SKM-1 (cell line): ENCODE results near the gene POFUT2.

ENCODE experiments used
- DNase-seq: peaks from one replicate; lab custom pipeline; 2025; ENCODE audit not compliant: unreplicated experiment; lab: John Stamatoyannopoulos, UW

Gene POFUT2

GRCh38 chr21:45299026-45299863 lies 11.6 kb upstream of the POFUT2 start:
- DNase-seq = no peak

- DNase-seq = no peak
Measured at GRCh38 chr21:45297869-45298268, 10.2 kb upstream of the POFUT2 start.

DNA sequence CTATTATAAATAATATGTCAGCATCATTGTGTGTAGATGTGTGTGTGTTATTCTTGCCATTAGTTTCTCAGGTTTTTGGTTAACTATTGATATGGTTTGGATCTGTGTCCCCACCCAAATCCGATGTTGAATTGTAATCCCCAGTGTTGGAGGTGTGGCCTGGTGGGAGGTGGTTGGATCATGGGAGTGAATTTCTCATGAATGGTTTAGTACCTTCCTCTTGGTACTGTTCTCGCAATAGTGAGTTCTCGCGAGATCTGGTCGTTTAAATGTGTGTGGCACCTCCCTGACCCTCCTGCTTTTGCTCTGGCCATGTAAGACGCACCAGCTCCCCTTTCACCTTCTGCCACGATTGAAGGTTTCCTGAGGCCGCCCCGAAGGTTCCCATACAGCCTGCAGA lies 9.6 kb upstream of the POFUT2 start:
- DNase-seq = no peak

DNA sequence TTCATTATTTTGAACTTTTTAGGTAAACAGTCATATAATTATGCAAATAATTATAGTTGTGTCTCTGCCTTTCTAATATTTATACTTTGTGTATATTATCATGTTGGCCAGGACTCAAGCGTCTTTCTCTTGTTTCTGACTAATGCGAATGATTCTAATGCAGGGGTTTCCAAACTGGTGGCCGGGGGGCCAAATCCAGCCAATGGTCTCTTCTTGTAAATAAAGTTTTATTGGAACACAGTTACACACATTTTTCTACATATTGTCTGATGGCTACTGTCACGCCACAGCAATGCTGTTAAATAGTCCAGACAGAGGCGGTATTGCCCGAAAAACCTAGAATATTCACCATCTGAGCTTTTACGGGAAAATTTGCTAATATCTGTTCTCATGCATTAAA lies 8.9 kb upstream of the POFUT2 start:
- no peak for DNase-seq

- no peak for DNase-seq
Measured at GRCh38 chr21:45295576-45296365, 8.1 kb upstream of the POFUT2 start.

DNA sequence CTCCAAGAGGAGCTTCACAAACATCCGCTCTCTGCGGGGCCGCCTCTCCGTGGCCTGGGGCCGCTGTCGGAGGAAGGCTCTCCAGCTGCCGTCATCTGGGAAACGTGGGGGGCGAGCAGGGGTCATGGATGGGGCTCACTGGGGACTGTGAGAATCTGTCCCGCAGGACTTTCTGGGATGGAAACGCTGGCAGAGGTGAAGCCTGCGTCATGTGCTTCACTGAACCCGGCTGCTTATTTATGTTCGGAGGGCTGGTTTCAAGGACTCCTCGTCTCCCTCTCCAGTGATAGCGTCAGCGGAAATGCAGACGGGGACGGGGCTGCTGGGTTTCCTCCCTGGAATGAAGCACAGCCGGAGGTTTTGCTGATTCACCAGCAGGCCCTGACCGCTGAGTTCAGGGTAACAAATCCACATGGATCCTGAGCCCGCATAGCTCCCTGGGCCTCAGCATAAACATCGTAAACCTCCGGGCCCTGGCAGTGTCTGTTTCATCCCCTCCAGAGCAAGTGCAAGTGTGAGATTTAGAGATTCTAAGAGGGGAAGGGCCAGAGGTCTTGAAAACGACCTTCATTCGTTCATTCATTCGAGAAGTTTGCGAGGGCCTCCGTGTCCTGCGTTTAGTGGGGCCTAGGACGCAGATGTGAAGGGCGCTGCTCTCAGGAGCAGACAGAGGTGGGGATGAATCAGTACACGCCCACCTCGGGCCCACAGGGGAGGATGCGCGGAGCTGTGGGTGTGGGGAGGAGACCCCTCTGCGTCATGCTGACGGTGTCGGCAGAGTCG lies 7.0 kb upstream of the POFUT2 start:
- DNase-seq = no peak

DNA sequence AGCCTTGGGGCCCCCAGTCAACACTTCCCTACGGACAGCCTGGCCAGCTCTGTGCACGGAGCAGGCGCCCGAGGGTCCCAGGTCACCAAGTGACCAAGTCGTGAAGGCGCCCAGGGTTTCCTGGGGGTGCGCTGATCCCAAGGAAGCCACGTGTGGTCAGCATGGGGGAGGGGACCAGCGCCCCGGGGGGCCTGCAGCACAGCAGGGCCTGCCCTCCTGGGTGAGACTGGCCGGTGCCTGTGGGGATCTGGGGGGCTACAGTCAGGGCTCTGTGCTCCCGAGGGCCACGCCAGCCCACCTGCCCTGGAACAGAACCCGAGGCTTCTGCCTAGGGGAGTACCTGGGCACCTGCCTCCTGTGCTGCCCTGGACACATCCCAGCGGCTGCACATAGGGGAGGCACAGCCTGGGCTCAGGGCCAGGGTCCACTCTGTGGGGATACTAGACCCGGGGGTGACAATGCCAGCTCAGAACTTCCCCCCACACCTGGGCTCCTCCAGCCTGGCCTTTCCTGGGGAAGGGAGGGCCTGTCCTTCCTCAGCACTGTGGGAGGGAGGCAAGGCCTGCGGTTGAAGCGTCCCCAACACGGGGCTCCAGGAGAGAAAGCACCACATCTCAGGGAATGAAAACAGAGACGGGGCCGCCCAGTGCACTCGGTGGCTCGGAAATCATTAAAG lies 6.2 kb upstream of the POFUT2 start:
- DNase-seq = no peak

- DNase-seq = no peak
Measured at GRCh38 chr21:45293220-45293725, 5.6 kb upstream of the POFUT2 start.

- peak; percentile 79 for DNase-seq
Measured at GRCh38 chr21:45292399-45293219, 4.9 kb upstream of the POFUT2 start.

DNA sequence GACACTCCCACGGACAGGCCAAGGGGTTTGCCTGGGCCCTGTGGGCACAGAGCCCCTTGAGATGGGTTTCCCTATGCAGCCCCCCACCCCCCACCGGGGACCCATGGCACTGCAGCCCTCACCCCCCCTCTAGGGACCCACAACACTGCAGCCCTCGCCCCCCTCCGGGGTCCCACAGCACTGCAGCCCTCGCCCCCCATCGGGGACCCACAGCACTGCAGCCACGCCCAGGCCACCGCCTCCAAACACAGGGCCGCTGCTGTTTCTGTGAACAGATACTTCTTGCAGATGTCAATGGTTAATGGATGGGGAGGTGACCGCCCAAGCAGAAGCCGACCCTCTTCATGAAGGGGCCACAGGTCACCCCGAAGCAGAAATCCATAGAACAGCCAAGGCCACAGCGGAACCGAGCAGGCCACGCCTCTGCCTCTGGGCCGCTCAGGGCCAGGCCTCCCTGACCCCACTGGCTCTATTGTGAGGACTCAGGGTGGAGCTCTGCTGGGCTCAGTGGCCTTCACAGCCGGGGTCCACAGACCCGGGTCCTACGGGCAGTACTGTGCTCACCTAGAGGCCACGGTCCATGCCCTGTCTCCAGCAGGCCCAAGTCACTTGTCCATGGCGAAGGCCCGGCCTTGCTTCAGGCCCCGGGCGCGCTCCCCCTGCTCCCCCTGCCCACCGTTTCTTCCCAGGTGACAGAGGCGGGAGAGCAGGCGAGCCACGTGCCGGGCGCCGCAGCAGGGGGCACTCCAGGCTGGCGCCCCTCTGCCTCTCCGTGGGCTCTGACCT lies 4.1 kb upstream of the POFUT2 start:
- no peak for DNase-seq

DNA sequence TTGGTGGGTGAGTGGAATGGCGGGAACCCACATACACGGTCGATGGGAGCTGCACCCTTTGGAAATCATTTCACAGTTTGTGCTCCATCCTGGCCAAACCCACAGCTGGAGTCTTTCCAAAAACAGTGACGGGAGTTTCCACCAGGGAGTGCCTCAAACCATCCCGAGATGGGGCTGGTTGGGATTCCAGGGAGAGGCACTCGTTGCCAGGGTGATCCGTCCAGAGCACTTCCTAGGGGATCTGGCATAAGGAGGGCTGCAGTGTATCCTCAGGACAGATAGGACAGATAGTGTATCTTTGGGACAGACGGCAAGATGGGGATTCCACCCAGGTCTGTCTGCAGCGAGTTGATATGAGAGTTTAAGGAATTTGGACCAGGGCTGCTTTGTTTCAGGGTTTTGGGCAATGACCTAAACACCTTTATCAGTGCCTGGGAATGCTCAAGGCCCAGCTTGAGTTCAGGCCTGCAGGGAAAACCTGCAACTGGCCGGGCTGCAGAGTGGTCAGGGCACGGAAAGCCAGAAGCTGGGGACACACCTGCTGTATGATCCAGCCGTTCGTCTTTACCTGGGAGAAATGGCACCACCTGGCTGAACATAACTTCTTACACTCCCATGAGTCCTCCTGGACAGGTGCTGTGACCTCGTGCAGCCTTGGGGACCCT lies 3.4 kb upstream of the POFUT2 start:
- no peak for DNase-seq

- DNase-seq = no peak
Measured at GRCh38 chr21:45289655-45290515, 2.2 kb upstream of the POFUT2 start.

GRCh38 chr21:45289134-45289533 lies 1.4 kb upstream of the POFUT2 start:
- DNase-seq = no peak

- no peak for DNase-seq
Measured at GRCh38 chr21:45288441-45288841, 746 bp upstream of the POFUT2 start.

DNA sequence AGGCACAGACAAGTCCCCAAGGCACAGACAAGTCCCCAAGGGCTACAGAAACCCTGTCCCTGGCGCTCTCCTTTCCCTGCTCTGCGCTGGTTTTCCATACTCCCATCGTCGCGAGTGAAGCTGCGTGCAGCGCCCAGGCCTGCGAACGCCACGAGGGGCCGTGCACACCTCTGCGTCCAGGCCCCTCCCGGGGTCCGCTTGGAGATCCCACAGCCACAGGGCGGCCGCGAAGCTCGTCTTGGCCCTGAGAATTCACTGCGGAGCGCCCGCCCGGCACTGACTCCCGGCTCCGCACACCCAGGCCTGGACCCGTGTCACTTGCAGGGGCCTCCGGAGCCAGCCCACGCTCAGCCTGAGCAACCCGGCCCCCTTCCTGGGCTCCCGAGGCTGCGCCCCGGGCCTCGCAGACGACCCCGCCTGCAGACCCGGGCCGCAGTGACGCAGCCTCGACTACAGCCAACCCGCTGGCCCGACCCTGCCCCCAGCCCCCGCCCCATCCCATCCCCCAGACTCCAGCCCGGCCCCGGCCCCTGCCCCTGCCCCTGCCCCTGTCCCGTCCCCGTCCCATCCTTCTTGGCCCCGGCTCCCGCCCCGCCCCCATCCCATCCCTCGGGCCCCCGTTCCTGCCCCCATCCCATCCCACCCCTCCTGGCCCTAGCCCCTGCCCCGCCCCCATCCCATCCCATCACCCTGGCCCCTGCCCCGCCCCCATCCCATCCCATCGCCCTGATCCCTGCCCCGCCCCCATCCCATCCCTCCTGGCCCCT lies 841 bp downstream of the POFUT2 start:
- DNase-seq = no peak

GRCh38 chr21:45285266-45285931 lies 2.3 kb downstream of the POFUT2 start:
- no peak for DNase-seq

GRCh38 chr21:45284456-45284741 lies 3.3 kb downstream of the POFUT2 start:
- DNase-seq = no peak
